Measurements from ENCODE around the gene KHSRP. TPM values are rescaled to one million over a fixed set of nuclear protein-coding genes. Genes with fewer than 3 reads are reported as not detected.
"Not testable (repeated sequence)": the region's sequence is repeated elsewhere in the genome, so short reads cannot be mapped to it uniquely, and the experiment has no call there.

KHSRP gene
- total RNA-seq, 1 donor from 2014 or later = 175 TPM

GRCh38 chr19:6431891-6432290 is 7.3 kb upstream of the KHSRP start:
- no peak for DNase-seq (ENCODE audit: low read depth)
- H3K36me3 ChIP-seq (ENCODE audit: control insufficient read depth, insufficient read depth, low read length) = no peaks in the 10 kb centered on the region
- no peak for TF ChIP-seq CTCF (IDR thresholded peaks at IDR 0.05; ENCODE audit: insufficient read depth, low read length, poor library complexity, severe bottlenecking)
- H3K4me3 ChIP-seq (ENCODE audit: low read depth, low read length) = no peak overlapping the region
- peaks cover 7% of the 10 kb centered on the region for H3K27me3 ChIP-seq (ENCODE audit: control insufficient read depth, insufficient read depth, low read length)

- no peak for DNase-seq (ENCODE audit: low read depth)
- TF ChIP-seq CTCF (IDR thresholded peaks at IDR 0.05; ENCODE audit: insufficient read depth, low read length, poor library complexity, severe bottlenecking) = no peak
- Histone ChIP-seq H3K27me3 (ENCODE audit: control insufficient read depth, insufficient read depth, low read length) (peaks cover 7% of the 10 kb centered on the region), H3K36me3 (ENCODE audit: control insufficient read depth, insufficient read depth, low read length) (no peaks in the 10 kb centered on the region), H3K4me3 (ENCODE audit: low read depth, low read length) (no peak overlapping the region)
Measured at GRCh38 chr19:6429419-6430221, 5.0 kb upstream of the KHSRP start.

- not testable (repeated sequence) for H3K36me3 ChIP-seq (ENCODE audit: control insufficient read depth, insufficient read depth, low read length); DNase-seq (ENCODE audit: low read depth); H3K27me3 ChIP-seq (ENCODE audit: control insufficient read depth, insufficient read depth, low read length); H3K4me3 ChIP-seq (ENCODE audit: low read depth, low read length)
Measured at GRCh38 chr19:6428692-6429418, 4.2 kb upstream of the KHSRP start.

GRCh38 chr19:6427131-6427530 is 2.5 kb upstream of the KHSRP start:
- no peak for TF ChIP-seq CTCF (IDR thresholded peaks at IDR 0.05; ENCODE audit: insufficient read depth, low read length, poor library complexity, severe bottlenecking)
- Histone ChIP-seq H3K27me3 (ENCODE audit: control insufficient read depth, insufficient read depth, low read length) (peaks cover 7% of the 10 kb centered on the region), H3K4me3 (ENCODE audit: low read depth, low read length) (no peak overlapping the region), H3K36me3 (ENCODE audit: control insufficient read depth, insufficient read depth, low read length) (no peaks in the 10 kb centered on the region)
- DNase-seq (ENCODE audit: low read depth) = no peak

- peaks cover 5% of the 10 kb centered on the region for H3K27me3 ChIP-seq (ENCODE audit: control insufficient read depth, insufficient read depth, low read length)
- H3K4me3 ChIP-seq (ENCODE audit: low read depth, low read length) = no peak overlapping the region
- H3K36me3 ChIP-seq (ENCODE audit: control insufficient read depth, insufficient read depth, low read length) = no peaks in the 10 kb centered on the region
- no peak for TF ChIP-seq CTCF (IDR thresholded peaks at IDR 0.05; ENCODE audit: insufficient read depth, low read length, poor library complexity, severe bottlenecking)
- no peak for DNase-seq (ENCODE audit: low read depth)
Measured at GRCh38 chr19:6425732-6426620, 1.4 kb upstream of the KHSRP start.
